Activated naive CD8-positive, alpha-beta T cell treated with anti-CD3 and anti-CD28 coated beads, Interleukin-2, amount 10 ng/mL, durations not matched to agents 7 days and 5 days (primary cell): ENCODE data around the gene CAPN10. TPM values are rescaled to one million over a fixed set of nuclear protein-coding genes. Genes with fewer than 3 reads are reported as not detected.
A peak's percentile ranks its signal among the peaks of the same experiment; 100 is the strongest.
"Not testable (repeated sequence)": the region's sequence is repeated elsewhere in the genome, so short reads cannot be mapped to it uniquely, and the experiment has no call there.

Experiments used
- ATAC-seq: fragments of 150-1000 bp; cut with Tn5 transposase; one replicate; pipeline ENCODE4 v1.10.0; 2021; ENCODE audit warnings: low read depth, moderate library complexity
- POLR2A ChIA-PET: fragments of 350-600 bp; sonication (Branson Sonifier 250); formaldehyde crosslinking; loops from one replicate; lab custom pipeline; 2021; ENCODE audit warnings: antibody characterized with exemption; lab: Charles Lee
- DNase-seq: peaks from one replicate; pipeline ENCODE4 v3.0.0; 2021
- H3K27ac Mint-ChIP-seq: one replicate; pipeline ENCODE4 v1.8.0; 2022; ENCODE audit warnings: mild to moderate bottlenecking, mixed read lengths
- H3K27me3 Mint-ChIP-seq: one replicate; pipeline ENCODE4 v1.8.0; 2022; ENCODE audit warnings: mild to moderate bottlenecking, moderate library complexity, mixed read lengths
- H3K36me3 Mint-ChIP-seq: one replicate; pipeline ENCODE4 v1.8.0; 2021; ENCODE audit warnings: mild to moderate bottlenecking, mixed read lengths
- H3K4me1 Mint-ChIP-seq: one replicate; pipeline ENCODE4 v1.8.0; 2021; ENCODE audit warnings: mixed read lengths
- H3K4me3 Mint-ChIP-seq: one replicate; pipeline ENCODE4 v1.8.0; 2022; ENCODE audit warnings: mild to moderate bottlenecking, moderate library complexity, mixed read lengths
- H3K9me3 Mint-ChIP-seq: one replicate; pipeline ENCODE4 v1.8.0; 2021; ENCODE audit warnings: mixed read lengths
- total RNA-seq, 2 experiments: library from RNA; stranded (reverse); gene quantifications; one replicate each; pipeline ENCODE4 v1.2.3, GENCODE V29; 2021

CAPN10 gene
- 10 to 100 TPM; 72.3 to 74.2 TPM for total RNA-seq

DNA sequence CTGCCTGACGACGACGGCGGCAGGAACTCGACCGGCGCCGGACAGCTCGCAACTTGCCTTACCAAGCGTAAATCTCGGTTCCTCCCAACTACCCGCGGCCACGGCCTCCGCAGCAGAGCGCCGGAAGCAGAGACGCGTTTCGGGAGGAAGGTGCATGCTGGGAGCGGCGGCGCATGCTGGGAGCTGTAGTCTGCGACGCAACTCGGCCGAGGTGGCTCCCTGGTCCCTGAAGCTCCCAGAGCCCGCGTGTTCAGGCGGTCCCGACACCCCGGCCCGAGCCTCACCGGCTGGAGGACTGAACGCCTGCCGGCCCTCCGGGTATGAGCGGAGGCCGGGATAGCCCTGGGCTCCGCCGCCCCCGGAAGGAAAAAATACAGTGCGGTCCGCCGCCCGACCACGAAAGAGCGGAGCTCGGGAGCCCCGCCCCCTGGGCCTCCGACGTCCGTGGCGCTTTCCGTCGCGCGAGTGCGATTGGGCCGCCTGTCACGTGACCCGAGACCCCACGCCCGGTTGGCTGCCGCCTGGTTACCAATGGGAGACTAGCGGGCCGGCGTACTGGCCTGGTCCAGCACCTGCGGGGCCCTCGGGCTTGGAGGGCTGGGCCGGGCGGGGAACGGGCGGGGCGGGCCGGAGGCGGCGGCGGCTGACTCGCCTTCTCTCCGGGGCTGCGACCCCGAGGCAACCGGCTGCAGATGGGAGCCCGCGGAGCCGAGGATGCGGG, at the start of gene CAPN10:
Gene CAPN10 (plus strand): TSS at position 537 of the 721 bp plus-strand sequence. CDS start 178 bp downstream, at position 715.
- ATAC-seq = peak; percentile 89
- Mint-ChIP-seq H3K9me3 (no peaks in the 10 kb centered on the region), H3K27me3 (no peaks in the 10 kb centered on the region), H3K4me1 (peaks cover 39% of the 10 kb centered on the region), H3K27ac (peak within 1 kb of the TSS; percentile 95), H3K36me3 (peaks cover 10% of the 10 kb centered on the region), H3K4me3 (peak within 1 kb of the TSS; percentile 95)
- POLR2A ChIA-PET = interaction anchor here (0.6 to 10.2 kb wide), 21 partner anchors 8 to 1115 kb away, joined by 3 to 178 read pairs (median 5); partner anchors contain the start of genes ANKMY1, GPR35, ING5 and RNPEPL1
- DNase-seq = peak; percentile 98

DNA sequence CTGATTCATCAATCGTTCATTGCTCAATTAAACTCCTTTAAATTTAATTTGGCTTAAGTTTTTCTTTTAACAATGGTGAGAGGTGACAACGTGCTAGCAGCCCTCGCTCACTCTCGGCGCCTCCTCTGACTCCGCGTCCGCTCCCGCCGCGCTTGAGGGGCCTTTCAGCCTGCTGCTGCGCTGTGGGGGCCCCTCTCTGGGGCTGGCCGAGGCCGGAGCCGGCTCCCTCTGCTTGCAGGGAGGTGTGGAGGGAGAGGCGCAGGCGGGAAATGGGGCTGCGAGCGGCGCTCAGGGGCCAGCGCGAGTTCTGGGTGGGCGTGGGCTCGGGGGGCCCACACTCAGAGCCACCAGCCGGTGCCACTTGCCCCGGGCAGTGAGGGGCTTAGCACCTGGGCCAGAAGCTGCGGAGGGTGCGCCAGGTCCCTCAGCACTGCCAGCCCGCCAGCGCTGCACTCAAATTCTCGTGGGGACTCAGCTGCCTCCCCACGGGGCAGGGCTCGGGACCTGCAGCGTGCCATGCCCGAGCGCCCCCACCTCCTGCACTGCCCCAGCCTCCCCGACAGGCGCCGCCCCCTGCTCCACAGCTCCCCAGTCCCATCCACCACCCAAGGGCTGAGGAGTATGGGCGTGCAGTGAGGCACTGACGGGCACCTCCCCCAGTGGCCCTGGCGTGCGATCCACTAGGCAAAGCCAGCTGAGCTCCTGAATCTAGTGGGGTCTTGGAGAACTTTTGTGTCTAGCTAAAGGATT, 48.3 kb upstream of the CAPN10 start:
- Mint-ChIP-seq H3K36me3 (peaks cover 60% of the 10 kb centered on the region), H3K27me3 (no peaks in the 10 kb centered on the region), H3K9me3 (peaks cover 5% of the 10 kb centered on the region), H3K4me1 (no peaks in the 10 kb centered on the region), H3K4me3 (no peak overlapping the region), H3K27ac (no peak overlapping the region)
- POLR2A ChIA-PET = no interaction called here
- DNase-seq (no peak), ATAC-seq (no peak)

GRCh38 chr2:240539101-240539500, 47.4 kb upstream of the CAPN10 start:
- POLR2A ChIA-PET, H3K27ac Mint-ChIP-seq, H3K4me3 Mint-ChIP-seq, H3K9me3 Mint-ChIP-seq, ATAC-seq, DNase-seq, H3K4me1 Mint-ChIP-seq, H3K27me3 Mint-ChIP-seq: not testable (repeated sequence)
- H3K36me3 Mint-ChIP-seq = peaks cover 55% of the 10 kb centered on the region

GRCh38 chr2:240539906-240540305, 46.6 kb upstream of the CAPN10 start:
- peaks cover 51% of the 10 kb centered on the region for H3K36me3 Mint-ChIP-seq
- ATAC-seq (no peak), DNase-seq (no peak)

DNA sequence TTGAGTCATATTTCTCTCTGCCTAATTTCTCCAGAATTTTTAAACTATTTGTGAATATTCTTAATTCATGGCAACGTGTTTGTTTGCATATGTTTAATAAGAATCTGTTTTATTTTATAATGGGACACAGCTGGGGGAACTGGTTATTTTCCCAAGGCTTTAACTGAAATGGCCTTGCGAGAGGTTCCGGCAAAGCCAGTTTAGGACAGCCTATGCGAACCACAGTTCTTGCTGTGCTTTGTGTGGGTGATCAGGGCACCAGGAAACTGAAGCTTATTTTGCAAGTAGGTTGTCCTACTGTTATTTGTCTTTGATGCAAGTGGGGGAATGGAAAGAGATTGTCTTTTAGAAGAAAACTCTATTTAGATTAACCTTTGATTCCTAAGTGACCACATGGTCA, 35.2 kb upstream of the CAPN10 start:
- POLR2A ChIA-PET = no interaction called here
- DNase-seq = no peak
- H3K27me3 Mint-ChIP-seq = no peaks in the 10 kb centered on the region
- peaks cover 37% of the 10 kb centered on the region for H3K36me3 Mint-ChIP-seq
- no peak overlapping the region for H3K4me3 Mint-ChIP-seq
- no peak overlapping the region for H3K27ac Mint-ChIP-seq
- peaks cover 12% of the 10 kb centered on the region for H3K9me3 Mint-ChIP-seq
- ATAC-seq = no peak
- peaks cover 1% of the 10 kb centered on the region for H3K4me1 Mint-ChIP-seq

More at GRCh38 chr2:240539906-240540305, 46.6 kb upstream of the CAPN10 start:
- POLR2A ChIA-PET = no interaction called here
- Mint-ChIP-seq H3K9me3 (peaks cover 3% of the 10 kb centered on the region), H3K27me3 (no peaks in the 10 kb centered on the region), H3K4me1 (no peaks in the 10 kb centered on the region), H3K27ac (no peak overlapping the region), H3K4me3 (no peak overlapping the region)

DNA sequence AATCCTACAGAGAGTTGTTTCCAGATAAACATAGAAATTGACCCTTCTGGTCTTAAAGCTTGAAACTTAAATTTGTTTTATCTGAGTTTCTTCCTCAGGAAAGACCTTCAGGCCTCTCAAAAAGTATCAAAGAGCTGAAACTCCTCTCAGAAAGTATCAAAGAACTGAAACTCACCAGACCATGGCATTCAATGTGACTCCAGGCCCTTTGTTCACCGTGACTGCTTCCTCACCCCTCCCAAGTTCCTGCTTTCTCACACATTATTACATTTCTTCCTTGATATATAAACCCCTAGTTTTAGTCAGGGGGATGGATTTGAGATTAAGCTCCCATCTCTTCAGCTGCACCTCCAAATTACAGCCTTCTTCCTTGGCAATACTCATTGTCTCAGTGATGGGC, 34.7 kb upstream of the CAPN10 start:
- Mint-ChIP-seq H3K27me3 (no peaks in the 10 kb centered on the region), H3K4me3 (no peak overlapping the region), H3K27ac (no peak overlapping the region), H3K36me3 (peaks cover 34% of the 10 kb centered on the region), H3K4me1 (peaks cover 4% of the 10 kb centered on the region), H3K9me3 (peaks cover 12% of the 10 kb centered on the region)
- POLR2A ChIA-PET = no interaction called here
- no peak for ATAC-seq
- DNase-seq = no peak

DNA sequence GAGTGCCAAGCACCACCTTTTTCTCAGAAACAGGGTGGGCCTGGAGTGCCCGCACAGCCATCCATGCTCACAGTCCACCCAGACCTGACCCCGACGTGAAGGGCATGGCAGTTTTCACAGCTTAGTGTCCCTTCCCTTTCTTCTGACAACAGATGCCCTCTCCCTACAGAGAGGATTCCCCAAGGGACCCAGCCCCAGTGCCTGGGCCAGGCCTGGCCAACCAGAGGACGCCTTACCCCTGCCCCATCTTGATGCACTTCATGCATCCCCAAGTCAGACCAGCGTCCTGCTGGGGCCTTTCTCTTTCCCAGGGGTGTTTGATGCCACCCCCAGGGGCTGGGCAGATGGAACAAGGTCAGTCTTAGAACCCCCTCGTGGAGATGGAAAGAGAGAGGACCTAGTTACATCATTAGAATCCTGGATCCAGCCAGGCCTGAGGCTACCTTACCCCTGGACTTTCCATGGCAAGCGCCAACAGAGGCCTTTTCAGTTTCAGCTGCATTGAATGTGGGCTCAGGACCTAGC, 32.5 kb upstream of the CAPN10 start:
- Mint-ChIP-seq H3K9me3 (peaks cover 9% of the 10 kb centered on the region), H3K36me3 (peaks cover 28% of the 10 kb centered on the region), H3K4me3 (no peak overlapping the region), H3K27ac (no peak overlapping the region), H3K27me3 (no peaks in the 10 kb centered on the region), H3K4me1 (peaks cover 13% of the 10 kb centered on the region)
- POLR2A ChIA-PET = no interaction called here
- DNase-seq = no peak
- ATAC-seq = no peak

DNA sequence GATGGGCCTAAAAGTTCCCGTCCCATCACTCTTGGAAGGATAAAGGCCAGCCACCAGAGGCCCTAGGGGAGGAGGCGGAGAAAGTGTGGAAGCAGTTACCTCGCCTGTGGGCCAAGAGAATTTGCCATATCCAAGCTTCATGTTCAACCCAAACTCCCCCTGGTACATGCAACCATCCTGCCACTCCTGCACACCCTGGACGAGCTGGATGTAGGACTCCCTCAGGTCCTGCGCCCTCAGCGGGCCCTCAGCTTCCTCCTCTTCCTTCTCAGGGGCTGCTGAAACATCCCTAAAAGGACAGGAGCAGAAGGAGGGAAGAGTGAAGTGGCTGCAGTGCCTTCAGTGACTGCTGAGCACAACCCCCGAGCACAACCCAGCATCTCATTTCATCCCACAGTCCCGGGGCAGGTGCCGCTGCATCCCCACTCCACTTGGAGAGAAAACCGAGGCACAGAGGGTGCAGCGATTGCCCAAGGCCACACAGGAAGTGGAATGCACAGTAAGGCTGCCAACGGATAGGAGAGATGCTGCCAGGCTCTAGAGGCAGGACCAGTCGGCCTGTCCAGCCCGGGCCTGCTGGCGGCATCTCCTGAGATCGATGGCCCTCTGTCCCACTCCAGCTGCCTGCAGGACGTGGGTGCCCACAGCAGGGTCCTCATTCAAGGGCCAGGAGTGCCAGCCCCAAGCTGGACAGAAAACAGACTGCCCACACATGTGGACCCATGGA, 31.6 kb upstream of the CAPN10 start:
- DNase-seq (no peak), ATAC-seq (no peak)
- no peak overlapping the region for H3K27ac Mint-ChIP-seq
- H3K27me3 Mint-ChIP-seq = no peaks in the 10 kb centered on the region
- H3K4me1 Mint-ChIP-seq = peaks cover 22% of the 10 kb centered on the region
- POLR2A ChIA-PET = interaction anchor here (1.0 kb wide), 1 partner anchor 11 kb away, joined by 4 read pairs; no protein-coding TSS in a partner anchor
- H3K36me3 Mint-ChIP-seq = peaks cover 29% of the 10 kb centered on the region
- peaks cover 9% of the 10 kb centered on the region for H3K9me3 Mint-ChIP-seq
- H3K4me3 Mint-ChIP-seq = no peak overlapping the region

DNA sequence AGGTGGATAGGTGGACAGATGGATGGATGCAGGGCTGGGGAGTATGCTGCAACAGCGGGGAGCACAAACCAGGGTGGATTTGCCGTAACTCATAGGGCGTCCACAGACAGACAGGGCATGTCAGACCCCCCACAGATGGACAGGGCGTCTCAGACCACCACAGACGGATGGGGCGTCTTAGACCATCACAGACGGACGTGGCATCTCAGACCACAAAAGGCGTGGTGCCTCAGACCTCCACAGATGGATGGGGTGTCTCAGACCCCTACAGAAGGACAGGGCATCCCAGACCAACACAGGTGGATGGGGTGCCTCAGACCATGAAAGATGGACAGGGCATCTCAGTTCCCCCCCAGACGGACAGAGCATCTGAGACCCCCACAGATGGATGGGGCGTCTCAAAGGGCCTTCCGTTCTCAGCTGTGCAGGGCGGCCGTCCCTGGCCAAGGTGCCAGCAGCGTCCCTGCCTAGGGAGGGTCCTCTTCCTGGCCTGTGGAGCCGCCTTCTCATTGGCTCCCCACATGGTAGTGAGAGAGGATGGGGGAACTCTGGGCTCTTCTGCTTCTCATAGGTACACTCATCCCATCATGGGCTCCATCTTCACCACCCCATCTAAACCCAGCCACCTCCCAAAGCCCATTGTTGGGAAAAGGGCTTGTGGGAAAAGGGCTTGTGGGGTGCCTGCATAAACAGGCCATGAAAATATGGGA, 30.8 kb upstream of the CAPN10 start:
- Mint-ChIP-seq H3K4me3 (no peak overlapping the region), H3K27ac (no peak overlapping the region), H3K36me3 (peaks cover 25% of the 10 kb centered on the region), H3K27me3 (no peaks in the 10 kb centered on the region), H3K9me3 (peaks cover 7% of the 10 kb centered on the region), H3K4me1 (peaks cover 23% of the 10 kb centered on the region)
- ATAC-seq = no peak
- no peak for DNase-seq
- POLR2A ChIA-PET = interaction anchor here (1.0 to 1.9 kb wide), 2 partner anchors 10 to 30 kb away, joined by 4 to 5 read pairs; partner anchors contain the start of gene CAPN10

DNA sequence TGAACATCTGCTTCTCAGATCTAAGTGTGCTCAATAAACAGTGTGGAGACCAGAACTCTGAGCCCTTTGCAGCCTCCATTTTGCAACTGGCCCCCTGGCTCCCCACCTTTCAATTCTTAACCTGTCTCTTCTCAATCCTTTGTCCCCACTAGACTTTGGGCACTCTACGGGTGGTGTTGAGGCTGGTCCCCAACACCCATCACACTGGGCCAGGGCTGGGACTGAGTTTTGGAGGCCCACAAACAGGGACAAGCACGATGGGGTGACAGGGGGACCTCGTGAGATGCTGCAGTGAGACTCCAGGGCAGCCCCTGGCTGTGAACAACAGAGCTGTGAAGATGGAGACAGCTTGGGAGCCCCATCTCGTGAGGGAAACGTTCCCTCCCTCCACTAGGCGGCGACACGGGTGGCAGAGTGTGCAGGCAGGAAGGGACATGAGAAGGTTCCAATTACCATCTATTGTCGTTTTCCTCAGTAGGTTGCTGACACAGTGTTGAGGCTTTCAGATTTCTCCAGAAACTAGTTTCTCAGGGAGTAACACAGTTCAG, 29.9 kb upstream of the CAPN10 start:
- peak overlapping the region; percentile 28 for H3K4me3 Mint-ChIP-seq
- peaks cover 26% of the 10 kb centered on the region for H3K4me1 Mint-ChIP-seq
- POLR2A ChIA-PET = interaction anchor here (1.9 to 2.8 kb wide), 2 partner anchors 10 to 29 kb away, joined by 5 to 16 read pairs; partner anchors contain the start of gene CAPN10
- DNase-seq (peak; percentile 75), ATAC-seq (no peak)
- peak overlapping the region; percentile 24 for H3K27ac Mint-ChIP-seq
- peaks cover 2% of the 10 kb centered on the region for H3K9me3 Mint-ChIP-seq
- peaks cover 16% of the 10 kb centered on the region for H3K36me3 Mint-ChIP-seq
- no peaks in the 10 kb centered on the region for H3K27me3 Mint-ChIP-seq

DNA sequence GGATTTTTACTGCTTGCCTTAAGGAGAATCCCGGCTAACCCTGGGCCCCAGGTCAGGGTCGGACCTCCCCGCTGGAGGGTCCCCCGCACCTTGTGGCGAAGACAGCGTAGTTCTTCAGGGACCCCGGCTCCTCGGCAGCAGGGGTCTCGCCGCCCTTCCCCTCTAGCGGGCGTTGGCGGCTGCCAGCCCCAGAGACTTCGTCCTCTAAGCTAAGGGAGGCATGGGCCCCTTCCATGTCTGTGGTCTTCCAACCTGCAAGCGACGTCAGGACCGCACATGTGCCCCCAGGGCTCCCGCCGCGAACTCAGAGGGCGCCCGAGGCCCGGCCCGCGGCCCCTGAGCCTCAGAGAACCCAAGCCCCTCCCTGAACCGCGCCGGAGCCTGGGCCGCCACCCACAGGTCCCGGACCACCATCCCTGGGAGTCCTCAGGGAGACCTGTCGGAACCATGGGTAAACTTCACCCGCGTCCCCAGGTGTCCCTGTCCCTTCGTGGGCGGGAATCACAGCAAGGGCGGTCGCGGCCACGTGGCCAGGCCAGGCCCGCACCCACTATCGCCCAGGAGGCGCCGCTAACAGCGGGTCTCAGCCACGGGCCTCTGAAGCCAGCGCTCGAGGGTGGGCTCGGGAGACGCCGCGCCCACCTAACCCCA, 29.3 kb upstream of the CAPN10 start:
- H3K4me3 Mint-ChIP-seq = peak overlapping the region; percentile 28
- no peaks in the 10 kb centered on the region for H3K27me3 Mint-ChIP-seq
- POLR2A ChIA-PET = interaction anchor here (1.9 to 2.8 kb wide), 2 partner anchors 9 to 29 kb away, joined by 5 to 16 read pairs; partner anchors contain the start of gene CAPN10
- no peak overlapping the region for H3K27ac Mint-ChIP-seq
- no peak for ATAC-seq
- DNase-seq = no peak
- no peaks in the 10 kb centered on the region for H3K9me3 Mint-ChIP-seq
- H3K4me1 Mint-ChIP-seq = peaks cover 30% of the 10 kb centered on the region
- H3K36me3 Mint-ChIP-seq = peaks cover 10% of the 10 kb centered on the region

GRCh38 chr2:240557808-240558207, 28.7 kb upstream of the CAPN10 start, which contains the start of gene ANKMY1:
ANKMY1 (minus strand) TSS chr2:240557988; CDS start chr2:240557335, 653 bp downstream.
- Mint-ChIP-seq H3K36me3 (peaks cover 12% of the 10 kb centered on the region), H3K9me3 (no peaks in the 10 kb centered on the region), H3K4me1 (peaks cover 36% of the 10 kb centered on the region), H3K4me3 (peak within 1 kb of the TSS; percentile 83), H3K27me3 (no peaks in the 10 kb centered on the region), H3K27ac (peak within 1 kb of the TSS; percentile 24)
- POLR2A ChIA-PET = interaction anchor here (0.9 to 2.8 kb wide), 2 partner anchors 8 to 28 kb away, joined by 3 to 16 read pairs; partner anchors contain the start of gene CAPN10
- ATAC-seq = no peak
- DNase-seq = peak; percentile 80
